Gastroesophageal sphincter (tissue), 3 donors: Measurements from ENCODE around the gene RC3H2.

Source experiments
- CTCF ChIP-seq, 4 experiments: fragments of 200-600 bp in 2 of 4; fragments of 450-650 bp in 2 of 4; sonication (generic) in 1 of 4; IDR thresholded peaks; one replicate each; pipeline ENCODE4 v1.5.1; 2017 to 2019; ENCODE audit warnings: antibody characterized with exemption in 4 of 4, mild to moderate bottlenecking in 2 of 4, moderate library complexity in 2 of 4
- POLR2A ChIP-seq, 2 donors: fragments of 450-650 bp; IDR thresholded peaks; one replicate each; pipeline ENCODE4 v1.6.1; 2017; ENCODE audit warnings: antibody characterized with exemption in 2 of 2, mild to moderate bottlenecking in 2 of 2, moderate library complexity in 1 of 2
- POLR2AphosphoS5 ChIP-seq: sonication (generic); formaldehyde crosslinking; IDR thresholded peaks from one replicate; pipeline ENCODE4 v1.6.1; 2017; ENCODE audit warnings: antibody characterized with exemption

GRCh38 chr9:122866079-122866478 lies 39.1 kb downstream of the RC3H2 start:
- TF ChIP-seq CTCF (IDR thresholded peaks at IDR 0.05): no peak
- no peak for TF ChIP-seq POLR2A (IDR thresholded peaks at IDR 0.05)
- TF ChIP-seq POLR2AphosphoS5: no peak
